GM21576 (cell line): ENCODE results near the gene CPXM2.

Source experiments
- ATAC-seq: cut with Tn5 transposase; IDR thresholded peaks from one replicate; pipeline ENCODE4 v1.9.1; 2021; ENCODE audit warnings: mild to moderate bottlenecking, moderate library complexity; ENCODE audit not compliant: unreplicated experiment

CPXM2 gene

DNA sequence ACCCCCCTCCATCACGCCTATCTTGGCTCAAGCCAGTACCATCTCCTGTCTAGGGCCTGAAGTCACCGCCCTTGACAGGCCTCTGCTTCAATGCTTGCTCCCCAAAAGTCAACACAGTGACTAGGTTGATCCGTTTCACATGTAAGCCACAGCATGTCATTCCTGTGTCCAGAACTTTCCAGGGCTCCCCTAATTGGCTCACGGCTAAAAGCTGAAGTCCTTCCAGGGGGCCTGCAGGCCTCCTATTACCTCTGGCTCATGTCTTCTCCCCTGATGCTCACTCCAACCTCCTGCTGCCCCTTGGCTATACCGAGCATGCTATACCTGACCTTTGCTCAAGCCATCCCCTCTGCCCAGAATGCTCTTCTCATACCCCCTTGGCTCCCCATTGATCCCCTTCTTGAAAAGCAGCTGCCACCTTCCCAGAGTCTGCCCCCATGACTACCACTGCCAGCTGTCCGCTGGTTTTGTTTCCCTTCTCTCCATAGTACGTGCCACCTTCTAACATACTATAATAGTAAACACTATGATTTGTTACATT lies 39.1 kb downstream of the CPXM2 start:
- ATAC-seq, result no peak

DNA sequence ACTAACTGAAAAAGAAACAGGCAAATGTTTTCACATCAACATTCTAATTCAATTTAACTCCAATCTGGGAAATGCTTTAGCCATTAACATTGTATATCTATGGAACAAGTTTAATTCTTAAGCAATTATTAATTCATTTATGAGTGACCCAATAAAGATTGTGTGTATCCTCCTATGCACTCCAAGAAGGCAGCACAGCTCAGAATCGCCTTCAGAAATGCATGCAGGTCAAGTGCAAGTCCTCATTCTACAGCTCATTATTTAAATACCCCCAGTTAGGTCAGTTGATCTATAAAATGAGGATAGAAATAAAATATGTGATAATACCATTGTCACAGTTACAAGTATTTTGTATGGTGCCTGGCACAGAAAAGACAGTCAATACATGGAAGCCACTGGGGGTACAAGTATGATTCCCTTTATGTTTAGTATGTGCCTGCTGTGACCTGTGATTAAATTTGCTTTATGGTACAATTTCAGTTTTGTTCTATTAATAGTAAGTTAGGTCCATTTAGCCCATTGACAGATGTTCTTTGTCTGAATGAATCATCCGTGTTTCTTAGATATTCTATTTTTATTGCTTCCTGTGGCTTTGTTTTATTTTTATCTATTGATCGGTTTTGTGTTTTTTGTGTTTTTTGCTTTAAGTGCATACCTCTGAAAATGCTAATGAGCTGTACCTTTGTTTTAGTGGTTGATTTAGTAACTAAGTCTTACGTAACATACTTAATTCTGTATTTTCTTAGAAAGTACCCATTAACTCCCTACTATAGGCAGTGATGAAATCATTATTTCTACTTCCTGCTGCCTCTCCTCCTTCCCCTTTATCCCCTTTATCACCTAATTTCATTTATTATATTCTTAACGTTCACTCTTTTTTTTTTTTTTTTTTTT lies 42.8 kb downstream of the CPXM2 start:
- peak; percentile 80 for ATAC-seq

DNA sequence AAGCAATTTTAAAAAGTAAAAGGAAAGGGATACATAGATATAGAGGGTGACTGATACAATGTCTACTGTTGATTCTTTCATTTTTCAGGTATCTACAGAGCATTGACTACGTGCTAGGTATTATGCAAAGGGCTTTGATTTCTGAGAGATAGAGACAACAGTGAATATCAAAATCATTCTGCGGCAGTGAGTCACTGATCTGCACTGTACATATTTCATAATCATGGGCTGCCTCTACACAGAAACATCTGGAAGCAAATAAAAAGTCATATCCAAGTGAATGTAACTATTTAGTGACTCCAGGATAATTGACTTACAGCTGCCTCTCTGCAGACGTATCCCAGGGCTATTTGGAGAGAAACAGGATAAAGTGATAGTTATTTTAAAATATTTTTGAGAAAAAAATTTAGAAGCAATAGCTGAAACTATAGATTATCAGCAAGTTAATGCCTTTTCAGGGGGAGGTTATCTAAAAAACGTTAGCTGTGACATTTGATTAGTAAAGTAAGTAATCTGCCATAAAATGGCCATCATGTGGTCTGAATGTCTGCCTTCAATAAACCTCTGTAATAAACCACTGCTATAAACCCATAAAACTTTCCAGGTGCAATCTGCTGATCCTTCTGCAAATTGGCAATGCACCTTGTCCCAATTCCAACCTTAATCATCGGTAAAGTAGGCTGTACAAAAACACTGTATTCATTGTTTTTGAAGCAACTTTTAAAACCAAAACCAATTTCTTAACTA lies 43.7 kb downstream of the CPXM2 start:
- ATAC-seq, result no peak

DNA sequence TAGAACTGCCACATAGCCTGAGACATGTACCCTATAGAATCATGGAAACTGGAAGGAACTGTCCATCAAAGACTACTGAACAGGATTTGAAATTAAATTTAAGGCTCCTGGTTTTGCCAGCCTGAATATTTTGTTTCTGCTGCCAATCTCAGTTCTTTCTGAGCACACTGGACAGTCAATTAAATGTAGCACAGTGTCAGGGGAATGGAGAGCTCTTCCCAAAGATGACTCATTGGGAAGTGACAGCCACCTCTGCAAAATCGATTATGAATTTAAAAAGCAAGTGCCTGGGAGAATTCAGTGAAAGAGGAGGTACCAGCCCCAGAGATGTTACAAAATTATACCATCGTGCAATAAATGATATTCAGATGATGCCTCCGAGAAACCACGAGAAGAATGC lies 47.8 kb downstream of the CPXM2 start:
- no peak for ATAC-seq

DNA sequence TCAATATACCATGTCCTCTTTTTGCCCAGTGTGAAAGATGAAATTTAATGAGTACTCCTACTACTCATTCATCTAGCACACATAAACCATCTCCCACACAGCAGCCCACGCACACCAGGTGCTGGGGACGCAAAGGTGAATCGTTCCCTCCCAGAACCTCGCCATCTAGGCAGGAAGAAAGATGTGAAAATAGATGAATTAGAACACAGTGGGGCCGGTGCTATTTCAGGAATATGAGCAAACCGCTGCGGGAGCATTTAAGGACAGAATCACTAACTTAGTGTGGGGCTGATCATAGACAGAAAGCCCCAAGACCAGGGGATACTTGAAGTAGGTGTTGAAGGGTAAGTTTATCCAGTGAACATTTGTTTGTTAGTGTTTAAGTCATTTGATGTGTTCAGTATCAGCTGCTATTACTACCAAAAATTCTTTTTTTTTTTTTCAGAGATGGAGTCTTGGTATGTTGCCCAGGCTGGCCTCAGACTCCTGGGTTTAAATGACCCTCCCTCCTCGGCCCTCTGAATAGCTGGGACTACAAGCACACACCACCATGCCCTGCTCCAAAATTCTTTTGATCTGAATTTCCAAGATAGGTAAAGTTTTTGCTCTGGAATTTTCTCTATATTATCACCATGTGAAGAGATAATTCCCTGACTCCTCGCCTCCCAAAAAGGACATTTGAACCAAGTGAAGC lies 48.8 kb downstream of the CPXM2 start:
- ATAC-seq, result no peak

DNA sequence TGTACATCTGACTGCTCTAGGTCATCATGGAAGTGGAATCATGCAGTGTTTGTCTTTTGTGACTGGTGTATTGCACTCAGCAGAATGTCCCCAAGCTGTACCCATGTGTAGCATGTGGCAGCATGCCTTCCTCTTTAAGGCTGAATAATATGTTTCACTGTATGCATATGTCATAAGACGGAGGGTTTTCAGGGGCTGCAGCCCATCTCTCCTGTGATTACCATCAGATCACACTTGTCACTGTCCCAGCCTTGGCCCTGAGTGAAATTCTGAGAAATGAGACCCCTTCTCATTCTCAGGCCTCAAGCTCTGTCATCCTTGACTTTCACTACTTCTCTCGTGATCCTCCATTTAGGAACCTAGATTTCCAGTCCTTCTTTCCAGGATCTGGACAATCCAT lies 50.0 kb downstream of the CPXM2 start:
- no peak for ATAC-seq

DNA sequence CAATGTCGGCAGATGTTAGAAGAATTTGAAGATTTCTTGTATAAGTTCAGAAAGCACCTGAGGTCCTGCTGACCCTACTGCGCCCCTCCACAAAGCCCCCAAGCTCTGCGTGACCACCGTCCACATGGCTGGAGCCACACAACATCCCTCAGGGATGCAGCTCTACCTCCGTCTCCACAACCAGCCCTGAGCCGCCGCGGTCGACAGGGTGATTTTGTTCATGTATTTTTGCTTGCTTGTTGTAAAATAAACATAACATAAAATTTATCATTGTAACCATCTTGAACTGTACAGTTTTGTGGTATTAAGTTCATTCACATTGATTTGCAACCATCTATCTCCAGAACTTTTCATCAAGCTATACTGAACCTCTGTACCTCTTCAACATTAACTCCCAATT lies 50.5 kb downstream of the CPXM2 start:
- no peak for ATAC-seq

DNA sequence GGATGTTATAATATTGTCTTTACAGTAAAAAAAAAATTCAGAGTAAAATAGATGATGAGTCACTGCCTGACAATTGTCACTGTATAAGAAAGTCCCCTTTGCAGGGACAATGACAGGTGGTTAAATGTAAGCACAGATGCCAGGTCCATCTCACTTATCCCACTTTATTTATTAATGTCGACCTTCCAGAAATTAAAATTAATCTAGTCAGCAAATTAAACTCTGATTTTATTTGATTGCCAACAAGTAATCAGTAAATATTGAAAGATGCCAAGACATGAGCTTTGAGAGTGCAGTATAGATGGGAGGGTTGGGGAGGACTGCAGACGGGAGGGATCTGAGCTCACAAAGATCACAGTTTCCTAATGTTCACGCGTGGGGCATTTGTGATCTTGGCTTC lies 50.9 kb downstream of the CPXM2 start:
- ATAC-seq, result no peak

DNA sequence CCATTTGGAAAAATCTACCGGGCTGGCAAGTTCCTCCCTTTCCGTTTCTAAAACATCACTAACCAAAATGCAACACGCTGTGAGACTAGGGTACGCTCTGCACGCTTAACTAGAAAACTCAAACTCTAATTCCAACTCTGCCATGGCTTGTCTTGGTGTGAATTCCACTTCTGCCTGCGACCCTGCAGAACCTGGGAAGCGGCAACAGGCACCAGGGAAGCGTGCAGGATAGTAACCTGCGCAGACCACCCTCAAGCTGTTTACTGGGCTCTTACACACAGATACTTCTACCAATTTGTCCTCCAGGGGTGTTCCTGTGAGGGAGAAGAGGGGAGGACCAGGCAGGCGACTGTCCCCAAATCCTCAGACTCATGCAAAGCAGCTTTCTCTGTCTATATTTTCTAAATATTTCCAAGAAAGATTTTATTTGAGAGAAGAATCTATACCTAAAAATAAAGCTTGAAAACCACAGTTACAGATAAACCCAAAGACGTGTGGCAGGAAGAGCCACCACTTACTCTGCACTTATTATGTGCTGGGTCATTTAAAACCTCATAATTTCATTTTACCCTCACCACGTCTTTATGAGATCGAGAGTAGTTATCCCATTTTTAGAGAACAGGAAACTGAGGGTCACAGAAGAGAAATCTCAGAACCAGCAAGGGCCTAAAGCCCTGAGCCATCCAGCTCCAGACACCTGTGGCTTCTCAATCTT lies 52.9 kb downstream of the CPXM2 start:
- ATAC-seq, result no peak

DNA sequence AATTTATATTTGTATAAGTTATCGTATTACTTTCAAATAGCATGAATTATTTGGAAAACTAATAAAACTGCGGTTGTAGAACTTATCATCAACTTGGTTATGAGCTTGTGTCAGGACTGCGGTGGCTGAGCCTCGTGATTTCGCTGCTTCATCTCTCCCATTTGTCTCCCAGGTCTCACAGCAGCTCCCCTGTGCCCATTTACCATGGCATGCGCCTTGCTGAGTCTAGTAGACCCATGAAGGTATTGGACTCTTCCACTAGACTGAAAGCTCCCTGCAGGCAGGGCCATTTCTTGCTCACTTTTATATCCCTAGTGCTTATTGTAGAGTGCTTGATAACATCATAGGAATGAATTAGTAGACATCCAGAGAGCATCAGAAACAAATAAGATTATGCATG lies 53.9 kb downstream of the CPXM2 start:
- no peak for ATAC-seq

DNA sequence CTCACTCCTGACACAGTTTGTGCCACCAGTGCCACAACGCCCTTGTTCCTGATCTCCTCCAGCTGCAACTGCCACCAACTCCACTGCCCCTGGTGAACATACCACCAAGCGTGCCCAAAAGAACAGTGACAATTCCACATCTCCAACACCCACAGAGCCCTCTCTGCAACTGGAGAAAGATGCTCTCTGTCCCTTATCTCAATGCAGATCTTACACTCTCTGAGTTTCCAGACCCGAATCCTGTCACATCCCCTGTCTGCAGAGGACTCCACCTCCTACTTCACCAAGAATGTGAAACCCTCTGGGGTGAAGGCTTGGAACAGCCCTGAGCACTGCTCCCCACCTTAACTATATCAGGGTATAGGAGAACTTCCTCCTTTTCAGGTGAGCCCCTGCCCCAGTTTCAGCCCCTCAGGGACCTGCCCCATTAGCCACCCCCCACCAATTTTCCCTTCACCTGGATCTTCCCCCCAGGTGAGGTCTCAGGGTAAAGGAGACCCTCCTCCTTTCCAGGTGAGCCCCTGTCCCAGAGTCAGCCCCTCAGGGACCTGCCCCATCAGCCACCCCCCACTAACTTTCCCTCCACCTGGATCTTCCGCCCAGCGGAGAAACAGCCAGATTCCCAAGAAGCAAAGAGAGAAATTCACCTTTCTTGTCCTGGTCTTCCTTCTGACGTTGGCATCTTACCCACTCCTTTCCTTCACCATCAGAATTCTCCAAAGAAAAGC lies 55.0 kb downstream of the CPXM2 start:
- no peak for ATAC-seq

DNA sequence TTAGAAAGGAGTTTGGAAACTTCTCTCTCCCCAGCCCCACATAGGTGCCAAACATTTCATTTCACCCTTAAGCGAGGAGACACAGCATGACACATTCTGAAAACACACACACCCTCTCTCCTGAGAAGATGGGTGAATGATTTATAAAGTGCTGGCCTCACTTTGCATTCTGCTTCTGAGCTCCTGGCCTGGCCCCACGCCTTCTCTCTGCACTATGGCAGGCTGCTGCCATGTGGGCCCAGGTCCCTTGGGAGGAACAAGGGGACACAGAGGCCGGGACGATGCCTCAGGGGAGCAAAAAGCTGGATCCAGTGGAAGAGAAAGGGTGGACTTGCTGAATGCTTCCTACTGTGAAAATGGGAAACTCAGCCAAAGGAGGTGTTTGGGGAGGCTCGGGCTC lies 56.0 kb downstream of the CPXM2 start:
- peak; percentile 88 for ATAC-seq

DNA sequence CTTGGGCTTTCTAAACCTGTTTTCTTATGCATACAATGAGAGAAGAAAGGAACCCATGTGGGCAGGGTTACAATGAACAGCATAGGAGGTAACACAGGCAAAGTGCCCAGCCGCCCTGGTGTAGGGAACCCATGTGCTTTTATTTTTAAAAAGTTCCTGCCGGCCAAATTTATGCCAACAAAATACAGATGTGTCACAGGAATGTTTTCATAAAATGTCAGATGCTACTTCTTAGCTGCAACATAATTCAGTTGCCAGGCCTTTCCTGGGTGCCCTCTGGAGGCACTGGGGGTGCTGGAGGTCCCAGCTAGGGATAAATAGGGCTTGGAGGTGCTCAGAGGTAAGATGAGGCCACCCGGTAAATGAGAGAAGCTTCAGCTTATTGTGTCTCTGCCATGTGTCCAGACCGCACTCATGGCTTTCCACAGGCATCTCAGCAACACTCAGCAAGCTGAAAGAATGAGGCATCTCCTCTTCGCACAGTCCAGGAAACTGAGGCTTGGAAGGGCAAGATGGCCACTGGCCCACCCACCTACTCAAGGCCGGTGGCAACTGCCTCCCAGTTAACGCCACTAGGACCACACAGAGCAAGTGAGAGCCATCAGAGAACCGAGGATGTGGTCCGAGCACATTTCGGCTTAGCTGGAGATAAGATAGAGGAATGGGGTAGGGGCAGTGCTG lies 58.3 kb downstream of the CPXM2 start:
- no peak for ATAC-seq

DNA sequence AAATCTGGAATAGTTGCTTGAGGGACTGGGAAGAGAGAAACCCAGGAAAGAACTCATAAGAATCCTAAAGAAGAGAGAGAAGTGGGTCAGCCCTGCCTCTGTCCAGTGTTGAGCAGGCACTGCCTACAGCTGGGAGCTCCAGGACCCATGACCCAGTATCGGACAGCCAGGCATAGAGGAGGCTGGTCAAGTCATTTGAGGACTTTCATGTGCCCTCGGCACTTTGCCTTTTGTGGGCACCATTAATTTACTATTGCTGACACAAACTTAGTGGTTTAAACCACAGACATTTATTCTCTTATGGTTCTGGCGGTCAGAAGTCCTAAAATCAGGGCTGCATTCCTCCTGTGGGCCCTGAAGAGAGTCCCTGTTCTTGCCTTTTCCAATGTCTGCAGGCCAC lies 60.3 kb downstream of the CPXM2 start:
- no peak for ATAC-seq

DNA sequence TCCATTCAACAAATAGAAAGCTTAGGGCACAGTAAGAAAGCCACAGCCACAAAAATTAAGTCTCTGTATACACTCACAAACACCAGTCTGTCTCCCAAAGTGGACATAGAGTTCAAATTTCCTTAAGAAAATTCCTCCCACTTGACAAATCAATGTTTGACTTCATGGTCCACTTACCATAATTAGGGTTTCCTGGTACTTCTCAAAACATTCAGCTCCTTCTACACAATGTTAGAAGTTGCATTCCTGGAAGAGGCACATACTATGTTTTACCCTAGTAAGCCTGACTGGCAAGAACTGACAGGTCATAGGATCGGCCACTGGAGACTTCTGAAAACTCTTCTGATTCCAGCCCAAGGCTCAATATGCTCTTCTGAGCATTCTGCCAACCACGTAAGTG lies 70.5 kb downstream of the CPXM2 start:
- no peak for ATAC-seq

DNA sequence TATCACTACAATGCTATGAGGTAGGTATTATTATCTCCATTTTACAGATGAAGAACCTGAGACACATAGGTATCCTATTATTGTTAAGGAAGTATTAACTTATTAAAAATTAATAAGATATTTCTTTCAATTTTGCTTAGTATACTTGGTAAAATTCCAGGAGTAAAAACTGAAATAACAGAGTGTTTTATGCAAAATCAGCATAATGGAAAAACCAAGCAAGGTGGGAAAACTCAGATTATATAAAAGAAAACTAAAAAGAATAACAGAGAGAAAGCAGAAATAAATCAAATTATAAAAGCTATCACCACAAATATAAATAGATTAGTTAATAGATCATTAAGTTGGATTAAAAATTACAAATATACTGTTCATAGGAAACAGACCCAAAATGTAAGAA lies 82.0 kb downstream of the CPXM2 start:
- ATAC-seq, result no peak

DNA sequence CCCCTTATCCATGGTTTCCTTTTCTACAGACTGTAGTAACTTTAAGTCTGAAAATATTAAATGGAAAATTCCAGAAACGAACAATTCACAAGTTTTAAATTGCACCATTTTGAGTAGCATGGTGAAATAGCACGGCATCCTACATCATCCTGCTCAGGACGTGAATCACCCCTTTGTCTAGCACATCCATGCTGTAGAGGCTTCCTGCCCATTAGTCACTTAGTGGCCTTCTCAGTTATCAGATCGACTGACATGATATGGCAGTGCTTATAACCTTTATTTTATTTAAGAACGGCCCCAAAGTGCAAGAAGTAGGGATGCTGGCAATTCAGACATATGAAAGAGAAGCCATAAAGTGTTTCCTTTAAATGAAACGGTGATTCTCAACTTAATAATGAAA lies 82.7 kb downstream of the CPXM2 start:
- ATAC-seq, result no peak

DNA sequence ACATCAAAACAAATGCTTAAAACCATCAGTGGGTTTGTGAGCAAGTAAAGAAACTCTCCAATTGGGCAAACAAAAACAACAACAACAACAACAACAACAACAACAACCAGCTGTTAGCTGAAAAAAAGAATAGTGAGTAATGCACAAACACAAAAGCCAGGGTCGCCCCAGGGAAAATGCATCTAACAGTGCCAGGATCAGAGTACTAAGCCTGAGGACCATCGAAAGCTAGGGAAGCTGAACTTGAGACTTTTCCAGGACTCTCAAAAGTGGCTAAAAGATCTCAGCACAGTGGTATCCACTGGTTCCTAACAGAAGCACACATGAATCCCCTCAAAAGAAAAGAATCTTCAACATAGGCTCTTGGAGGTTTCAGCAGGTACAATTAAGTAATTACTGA lies 83.3 kb downstream of the CPXM2 start:
- ATAC-seq, result no peak

DNA sequence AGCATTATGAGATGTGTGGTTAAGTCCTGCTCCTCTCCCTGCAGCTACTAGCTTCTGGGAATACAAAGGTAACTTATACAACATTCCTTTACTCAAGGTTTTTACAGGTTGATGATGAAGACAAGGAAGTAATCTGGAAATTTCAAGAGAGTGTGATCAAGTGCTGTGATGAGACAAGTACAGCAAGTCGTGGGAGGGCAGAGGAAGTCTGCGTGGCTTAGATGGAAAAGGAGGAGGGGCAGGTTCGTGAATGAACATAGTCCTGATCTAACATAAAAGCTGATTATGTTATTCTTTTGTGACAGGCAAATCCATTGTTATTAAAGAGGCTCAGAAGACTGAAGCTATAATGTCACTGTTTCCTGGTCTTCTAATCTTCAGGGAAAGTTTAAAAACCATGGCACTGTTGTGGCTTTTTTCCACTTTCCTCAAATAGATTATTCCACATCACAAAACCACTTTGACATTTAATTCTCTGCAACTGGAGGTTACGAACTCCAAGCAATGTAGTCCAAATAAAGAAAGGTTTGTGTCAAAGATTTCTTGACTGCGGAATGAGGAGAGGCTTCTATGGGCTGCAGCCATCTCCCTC lies 84.1 kb downstream of the CPXM2 start:
- ATAC-seq, result no peak
